Lower lobe of right lung (tissue), 2 donors: ENCODE data around the gene NKX1-1. TPM values are rescaled to one million over a fixed set of nuclear protein-coding genes. Genes with fewer than 3 reads are reported as not detected.

Experiments used
- ATAC-seq, 2 donors: fragments of 200-7000 bp; cut with Tn5 transposase; one replicate each; pipeline ENCODE4 v1.9.1; 2020 to 2022; ENCODE audit warnings: mild to moderate bottlenecking in 2 of 2, moderate library complexity in 2 of 2
- DNase-seq: peaks from one replicate; pipeline ENCODE4 v3.0.0-alpha.2; 2020
- H3K27ac ChIP-seq: fragments of 200-600 bp; one replicate; pipeline ENCODE4 v1.8.0; 2022
- H3K27me3 ChIP-seq: fragments of 200-600 bp; one replicate; pipeline ENCODE4 v1.8.0; 2022; ENCODE audit warnings: low read depth
- H3K36me3 ChIP-seq: fragments of 200-600 bp; one replicate; pipeline ENCODE4 v1.8.0; 2022; ENCODE audit warnings: mild to moderate bottlenecking
- H3K4me1 ChIP-seq: fragments of 200-600 bp; one replicate; pipeline ENCODE4 v1.8.0; 2022
- H3K4me3 ChIP-seq: fragments of 200-600 bp; one replicate; pipeline ENCODE4 v1.8.0; 2022; ENCODE audit warnings: mild to moderate bottlenecking
- H3K9me3 ChIP-seq: fragments of 200-600 bp; one replicate; pipeline ENCODE4 v1.8.0; 2022
- CTCF ChIP-seq: fragments of 200-600 bp; IDR thresholded peaks from one replicate; pipeline ENCODE4 v1.8.0; 2022; ENCODE audit warnings: antibody characterized with exemption, mild to moderate bottlenecking
- intact Hi-C: fragments of 100-400 bp; cut with DNase I; formaldehyde crosslinking; loops from one replicate; pipeline ENCODE4 v1.11.0; 2022
- long read RNA-seq: library from polyadenylated mRNA; unstranded; transcript quantifications from one replicate; pipeline ENCODE4 v2.0.0, GENCODE V29; 2021
- total RNA-seq: library from RNA; stranded (reverse); fragmentation: NEBNext Ultra II Directional; extraction: Animal tissue kit (Norgen Biotek cat#: 25700); gene quantifications from one replicate; pipeline ENCODE4 v1.2.1, GENCODE V29; 2021
- donor health status: DM: no; HTN: yes; CAD: no; lungs with severe emphysema.

Gene NKX1-1
- not detected for total RNA-seq
- long read RNA-seq = 0 reads

DNA sequence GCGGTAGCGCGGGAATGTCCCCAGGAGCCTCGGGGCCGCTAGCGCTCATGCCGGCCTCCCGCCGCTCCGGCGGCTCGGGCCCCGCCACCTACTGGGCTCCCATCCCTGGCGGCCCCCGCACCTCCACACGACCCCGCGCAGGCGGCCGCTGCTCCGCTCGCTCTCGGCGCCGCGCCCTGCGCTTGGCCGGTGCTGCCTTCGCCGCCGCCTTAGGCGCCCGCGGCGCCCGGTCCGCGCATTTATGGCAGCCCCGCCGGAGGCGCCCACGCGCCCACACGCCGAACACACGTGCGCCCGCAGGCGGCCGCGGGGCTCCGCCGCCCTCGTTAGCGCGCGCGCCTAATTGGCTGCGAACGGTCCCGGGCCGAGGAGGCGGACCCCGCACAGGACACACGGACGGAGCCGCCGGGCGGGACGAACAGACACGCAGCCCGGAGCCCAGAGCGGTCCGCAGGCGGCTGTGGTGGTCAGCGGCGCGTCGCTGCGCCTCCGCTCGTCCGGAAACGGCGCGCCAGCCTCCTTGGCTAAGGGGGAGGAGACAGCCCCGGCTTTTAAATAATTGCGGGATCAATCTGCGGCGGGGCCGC, at the start of gene NKX1-1:
TSS of gene NKX1-1 (minus strand) at position 49 of the 587 bp plus-strand sequence. CDS start at position 49, 0 bp downstream.
- Histone ChIP-seq H3K4me3 (no peak within 1 kb of the TSS), H3K36me3 (no peaks in the 10 kb centered on the region), H3K9me3 (no peaks in the 10 kb centered on the region), H3K4me1 (no peaks in the 10 kb centered on the region), H3K27ac (no peak within 1 kb of the TSS), H3K27me3 (peaks cover 96% of the 10 kb centered on the region)
- TF ChIP-seq CTCF = no peak
- DNase-seq = peak; percentile 24
- intact Hi-C loops = no loop called here
- no peak for ATAC-seq

- no peak overlapping the region for H3K27ac ChIP-seq
- no peak for TF ChIP-seq CTCF
- no peaks in the 10 kb centered on the region for H3K36me3 ChIP-seq
- no peak overlapping the region for H3K4me3 ChIP-seq
- no peaks in the 10 kb centered on the region for H3K9me3 ChIP-seq
- H3K4me1 ChIP-seq = no peaks in the 10 kb centered on the region
- DNase-seq (no peak), ATAC-seq (no peak)
- H3K27me3 ChIP-seq = peaks cover 27% of the 10 kb centered on the region
- intact Hi-C loops = no loop called here
Observed at GRCh38 chr4:1453731-1454130, 47.5 kb upstream of the NKX1-1 start.

GRCh38 chr4:1452431-1453051, 46.3 kb upstream of the NKX1-1 start:
- ATAC-seq = no peak
- H3K27me3 ChIP-seq = peaks cover 31% of the 10 kb centered on the region
- H3K27ac ChIP-seq = no peak overlapping the region
- no peak for DNase-seq
- H3K9me3 ChIP-seq = no peaks in the 10 kb centered on the region
- TF ChIP-seq CTCF = no peak
- intact Hi-C loops = no loop called here
- no peaks in the 10 kb centered on the region for H3K4me1 ChIP-seq
- H3K4me3 ChIP-seq = no peak overlapping the region
- H3K36me3 ChIP-seq = no peaks in the 10 kb centered on the region

DNA sequence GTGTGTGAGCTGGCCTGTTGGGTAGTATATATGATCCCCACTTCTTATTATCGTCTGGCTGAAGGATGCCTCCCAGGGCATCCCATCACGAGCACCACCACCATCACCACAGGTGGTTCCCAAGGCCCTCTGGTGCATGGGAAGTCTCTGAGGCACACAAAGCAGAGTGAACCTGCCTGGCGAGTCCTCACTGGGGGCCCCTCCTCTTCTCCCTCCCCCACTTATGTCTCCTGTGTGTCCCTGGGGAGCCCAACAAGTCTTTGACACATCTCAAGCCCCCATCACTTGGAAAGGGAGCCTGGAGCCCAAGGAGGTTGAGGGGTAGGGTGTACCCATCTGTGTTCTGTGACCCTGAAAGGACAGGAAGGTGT, 45.5 kb upstream of the NKX1-1 start:
- TF ChIP-seq CTCF = no peak
- ATAC-seq (no peak), DNase-seq (no peak)
- no peak overlapping the region for H3K4me3 ChIP-seq
- intact Hi-C loops = no loop called here
- H3K4me1 ChIP-seq = no peaks in the 10 kb centered on the region
- no peak overlapping the region for H3K27ac ChIP-seq
- no peaks in the 10 kb centered on the region for H3K9me3 ChIP-seq
- peaks cover 35% of the 10 kb centered on the region for H3K27me3 ChIP-seq
- H3K36me3 ChIP-seq = no peaks in the 10 kb centered on the region

DNA sequence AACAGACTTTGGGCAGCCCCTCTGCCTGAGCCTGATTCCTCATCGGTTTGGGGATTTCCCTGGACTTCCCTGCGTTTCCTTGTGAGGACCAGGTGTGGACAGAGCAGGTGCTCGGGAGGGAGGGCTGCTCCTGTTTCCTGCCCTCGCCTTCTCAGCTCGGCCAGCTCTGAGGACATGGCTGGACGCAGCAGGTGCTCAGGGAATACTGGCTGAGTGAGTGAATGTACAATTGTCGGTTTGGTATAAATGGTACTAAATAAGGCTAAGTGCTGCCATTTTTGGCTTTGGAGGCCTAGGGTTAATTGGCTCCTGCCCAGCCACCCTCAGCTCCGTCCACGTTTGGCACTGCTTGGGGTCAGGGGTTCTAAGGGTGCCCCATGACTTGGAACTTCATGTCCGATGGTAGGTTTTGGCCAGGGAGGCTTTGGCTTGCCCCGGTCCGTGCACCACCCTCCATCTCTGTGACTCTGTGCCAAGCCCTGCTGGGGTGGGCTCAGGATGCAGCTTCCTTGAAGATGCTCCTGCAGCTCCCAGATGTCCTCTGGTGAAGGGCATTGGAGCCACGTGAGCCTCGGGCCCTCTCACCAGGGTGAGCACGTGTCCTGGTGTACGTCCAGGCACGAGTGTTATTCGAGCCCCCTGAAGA, 45.0 kb upstream of the NKX1-1 start:
- Histone ChIP-seq H3K4me1 (no peaks in the 10 kb centered on the region), H3K27me3 (peaks cover 35% of the 10 kb centered on the region), H3K36me3 (no peaks in the 10 kb centered on the region), H3K9me3 (no peaks in the 10 kb centered on the region), H3K27ac (no peak overlapping the region), H3K4me3 (no peak overlapping the region)
- ATAC-seq = no peak
- intact Hi-C loops = no loop called here
- DNase-seq = peak; percentile 33
- no peak for TF ChIP-seq CTCF
